GM19372 (cell line): ENCODE results near the gene DAPK2.
A peak's percentile ranks its signal among the peaks of the same experiment; 100 is the strongest.

ENCODE experiments used
- ATAC-seq: cut with Tn5 transposase; IDR thresholded peaks from one replicate; pipeline ENCODE4 v1.9.1; 2021; ENCODE audit warnings: mild to moderate bottlenecking, low read depth, moderate library complexity; ENCODE audit not compliant: unreplicated experiment

Gene DAPK2

DNA sequence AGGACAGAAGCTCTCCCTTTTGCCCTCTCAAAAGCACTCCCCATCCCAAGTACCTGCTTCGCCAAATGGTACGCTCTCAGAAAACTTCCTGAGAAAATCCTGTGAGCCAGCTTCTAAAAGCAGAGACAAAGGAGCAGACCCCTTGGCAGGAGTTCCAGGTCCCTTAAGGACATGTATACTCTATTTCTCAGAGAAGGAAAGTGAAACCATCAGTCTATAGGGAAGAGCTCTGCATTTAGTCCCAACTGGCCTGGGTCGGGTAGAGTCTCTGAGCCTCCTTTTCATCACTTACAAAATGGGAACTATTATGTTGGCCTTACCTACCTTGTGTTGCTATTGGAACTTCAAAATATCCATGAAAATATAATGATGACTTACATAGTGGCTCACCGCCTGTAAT, 19.7 kb downstream of the DAPK2 start:
- no peak for ATAC-seq

DNA sequence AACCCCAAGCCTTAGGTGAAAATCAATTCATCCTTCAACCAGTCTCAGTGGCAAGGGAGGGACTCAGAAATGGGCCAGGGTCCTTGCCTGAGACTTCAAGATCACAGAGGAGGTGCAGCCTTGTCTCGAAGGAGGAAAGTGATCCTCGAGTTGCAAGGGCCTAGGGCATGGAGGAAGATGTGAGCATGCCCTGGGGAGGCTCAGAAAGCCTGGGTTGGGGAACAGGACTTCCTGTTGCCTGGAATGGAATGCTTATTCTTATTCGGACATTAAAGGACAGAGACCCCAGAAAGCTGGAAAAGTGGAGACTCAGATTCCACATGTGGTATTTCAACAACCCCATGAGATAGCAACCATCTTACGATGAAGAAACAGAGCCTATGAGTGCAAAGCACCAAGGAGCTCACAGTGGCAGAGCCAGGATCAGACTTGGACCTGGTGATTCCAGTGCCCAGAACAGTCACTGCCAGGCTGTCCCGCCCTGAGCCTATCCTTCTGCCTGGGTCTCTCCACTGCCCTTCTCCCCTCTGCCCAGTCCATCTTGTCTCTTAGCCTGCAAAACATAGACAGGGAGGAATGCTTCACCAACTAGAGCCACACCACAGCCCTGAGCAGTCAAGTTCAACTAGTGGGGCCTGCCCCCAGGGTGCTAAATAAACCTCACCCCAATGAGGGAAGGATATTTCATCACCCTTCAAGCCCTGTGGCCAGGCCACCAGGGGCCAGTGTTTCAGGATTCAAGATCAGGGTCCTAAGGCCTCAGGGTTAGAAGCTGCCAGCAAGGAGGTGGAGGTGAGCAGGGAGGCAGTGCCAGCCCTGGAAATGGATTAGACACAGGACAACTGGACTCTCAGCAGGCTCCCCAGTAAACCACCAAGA, 21.9 kb downstream of the DAPK2 start:
- no peak for ATAC-seq

DNA sequence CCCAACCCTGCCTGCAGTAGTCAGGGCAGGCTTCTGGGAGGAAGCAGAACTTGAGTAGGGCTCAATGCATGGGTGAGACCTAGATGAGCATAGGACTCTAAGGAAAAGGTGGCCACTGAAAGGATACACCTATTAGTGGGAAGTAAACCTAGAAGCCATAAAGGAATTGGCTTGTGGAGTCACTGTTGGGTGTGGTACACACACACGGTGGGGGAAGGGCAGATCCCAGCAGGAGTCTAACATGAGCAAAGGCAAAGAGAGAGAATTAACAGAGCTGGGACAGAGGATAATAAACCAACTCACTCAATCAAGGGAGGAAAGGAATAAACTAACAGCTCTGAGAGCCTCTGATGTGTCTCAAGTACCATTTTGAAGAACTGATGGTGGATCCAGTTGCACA, 23.1 kb downstream of the DAPK2 start:
- ATAC-seq: no peak

DNA sequence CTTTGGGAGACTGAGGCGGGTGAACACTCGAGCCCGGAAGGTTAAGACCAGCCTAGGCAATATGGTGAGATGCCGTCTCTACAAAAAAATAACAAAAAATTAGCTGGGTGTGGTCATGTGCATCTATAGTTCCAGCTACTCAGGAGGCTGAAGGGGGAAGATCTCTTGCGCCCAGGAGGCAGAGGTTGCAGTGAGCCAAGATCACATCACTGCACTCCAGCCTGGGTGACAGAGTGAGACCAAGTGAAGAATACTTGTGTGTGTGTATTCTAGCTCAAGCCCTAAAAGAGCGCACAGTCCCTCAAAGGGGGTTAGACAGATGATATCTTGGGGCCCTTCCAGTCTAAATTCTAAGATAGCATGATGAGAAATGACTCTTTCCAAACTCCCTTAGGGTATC, 23.7 kb downstream of the DAPK2 start:
- no peak for ATAC-seq

DNA sequence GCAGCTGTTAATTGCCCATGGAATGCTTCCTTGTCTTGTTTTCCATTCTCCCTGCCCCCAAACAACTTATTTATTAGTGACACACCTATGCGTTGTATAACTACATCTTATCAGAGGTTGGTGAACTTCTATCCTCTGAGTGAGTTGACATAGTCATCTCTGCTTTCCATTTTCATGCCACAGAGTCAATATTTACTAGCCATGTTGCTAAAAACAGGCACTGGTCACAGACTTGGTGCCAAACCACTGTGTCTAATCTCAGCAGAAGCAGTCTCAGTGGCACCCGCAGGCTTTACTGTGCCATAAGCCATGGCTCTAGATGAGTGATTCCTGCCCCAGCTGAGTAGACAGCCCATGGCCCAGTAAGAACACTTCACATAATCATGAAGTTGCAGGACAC, 26.5 kb downstream of the DAPK2 start:
- ATAC-seq: no peak

DNA sequence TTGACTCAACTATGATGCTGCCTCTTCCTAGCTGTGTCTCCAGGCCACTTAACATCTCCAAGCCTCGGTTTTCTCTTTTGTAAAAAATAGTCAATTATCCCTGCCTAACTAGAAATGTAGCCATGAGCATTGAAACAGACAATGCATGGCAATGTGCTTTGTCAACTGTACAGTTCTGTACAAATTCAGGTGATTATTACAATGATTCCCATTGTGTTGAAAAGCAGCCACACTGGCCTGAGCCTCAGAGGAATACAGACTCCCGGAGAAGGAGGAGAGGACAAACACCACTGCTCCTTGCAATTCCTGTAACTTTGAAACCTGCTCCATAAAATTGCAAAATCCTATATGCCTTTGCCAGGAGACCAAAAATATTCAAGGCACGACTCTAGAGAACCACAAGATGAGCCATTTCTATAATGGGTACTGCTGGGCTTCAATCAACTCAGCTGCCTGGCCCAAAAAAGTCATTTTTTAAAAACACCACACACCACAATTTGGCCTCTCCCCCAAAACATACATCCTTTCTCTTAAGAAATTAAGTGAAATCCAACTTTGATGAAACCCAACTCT, 28.6 kb downstream of the DAPK2 start:
- no peak for ATAC-seq

DNA sequence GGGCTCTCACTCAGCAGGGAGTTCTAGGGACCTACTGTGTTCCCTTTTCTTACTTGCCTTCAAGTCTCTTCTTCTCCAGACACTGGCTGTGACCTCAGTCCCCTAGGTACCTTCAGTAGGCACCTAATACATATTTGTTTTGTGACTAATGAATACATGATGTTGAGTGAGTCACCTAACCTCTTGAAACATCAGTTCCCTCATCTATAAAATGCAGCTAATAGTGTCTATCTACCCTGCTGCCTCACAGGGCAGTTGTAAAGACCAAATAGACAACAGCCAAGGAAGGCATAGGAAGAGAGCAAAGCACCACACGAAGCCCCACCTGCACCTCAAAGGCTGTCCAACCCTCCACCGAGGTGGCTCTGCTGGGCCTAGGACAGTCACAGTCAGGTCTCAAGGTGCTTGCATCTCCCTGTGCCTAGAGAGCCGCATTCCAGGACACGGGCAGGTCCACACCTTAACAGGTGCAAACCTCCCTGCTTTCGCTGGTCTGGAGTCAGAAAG, 29.1 kb downstream of the DAPK2 start:
- no peak for ATAC-seq

DNA sequence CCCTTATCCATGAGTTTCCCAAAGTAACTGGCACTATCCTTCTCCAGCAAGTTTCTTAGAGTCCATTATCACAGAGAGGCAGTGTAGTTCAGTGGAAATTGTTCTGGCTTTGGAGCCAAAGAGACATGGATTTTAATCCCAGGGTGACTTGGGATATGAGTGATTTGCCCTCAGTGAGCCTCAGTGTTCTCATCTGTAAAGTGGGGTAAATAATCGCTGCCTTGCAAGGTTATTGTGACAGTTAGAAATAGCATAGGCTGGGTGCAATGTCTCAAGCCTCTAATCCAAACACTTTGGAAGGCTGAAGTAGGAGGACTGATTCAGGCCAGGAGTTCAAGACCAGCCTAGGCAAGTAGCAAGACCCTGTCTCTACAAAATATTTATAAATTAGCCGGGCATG, 30.0 kb downstream of the DAPK2 start:
- no peak for ATAC-seq

DNA sequence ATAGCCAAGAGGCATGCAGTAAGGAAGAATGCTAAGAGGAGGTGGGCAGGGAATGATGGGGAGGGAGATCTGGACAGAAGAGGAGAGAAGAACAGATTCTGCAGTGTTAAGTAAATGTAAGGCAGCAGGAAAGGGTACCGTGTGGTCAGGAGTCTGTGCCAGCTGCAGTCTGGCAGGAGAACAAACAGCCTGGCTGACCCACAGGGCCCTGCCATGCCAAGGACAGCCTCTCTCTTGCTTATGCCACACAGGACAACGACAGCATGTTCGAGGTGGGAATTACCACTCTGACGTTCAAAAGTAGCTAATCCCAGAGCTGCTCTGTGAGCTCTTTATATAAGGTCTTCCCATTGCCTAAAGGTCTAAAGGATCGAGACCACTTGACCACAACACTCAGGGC, 31.3 kb downstream of the DAPK2 start:
- no peak for ATAC-seq

DNA sequence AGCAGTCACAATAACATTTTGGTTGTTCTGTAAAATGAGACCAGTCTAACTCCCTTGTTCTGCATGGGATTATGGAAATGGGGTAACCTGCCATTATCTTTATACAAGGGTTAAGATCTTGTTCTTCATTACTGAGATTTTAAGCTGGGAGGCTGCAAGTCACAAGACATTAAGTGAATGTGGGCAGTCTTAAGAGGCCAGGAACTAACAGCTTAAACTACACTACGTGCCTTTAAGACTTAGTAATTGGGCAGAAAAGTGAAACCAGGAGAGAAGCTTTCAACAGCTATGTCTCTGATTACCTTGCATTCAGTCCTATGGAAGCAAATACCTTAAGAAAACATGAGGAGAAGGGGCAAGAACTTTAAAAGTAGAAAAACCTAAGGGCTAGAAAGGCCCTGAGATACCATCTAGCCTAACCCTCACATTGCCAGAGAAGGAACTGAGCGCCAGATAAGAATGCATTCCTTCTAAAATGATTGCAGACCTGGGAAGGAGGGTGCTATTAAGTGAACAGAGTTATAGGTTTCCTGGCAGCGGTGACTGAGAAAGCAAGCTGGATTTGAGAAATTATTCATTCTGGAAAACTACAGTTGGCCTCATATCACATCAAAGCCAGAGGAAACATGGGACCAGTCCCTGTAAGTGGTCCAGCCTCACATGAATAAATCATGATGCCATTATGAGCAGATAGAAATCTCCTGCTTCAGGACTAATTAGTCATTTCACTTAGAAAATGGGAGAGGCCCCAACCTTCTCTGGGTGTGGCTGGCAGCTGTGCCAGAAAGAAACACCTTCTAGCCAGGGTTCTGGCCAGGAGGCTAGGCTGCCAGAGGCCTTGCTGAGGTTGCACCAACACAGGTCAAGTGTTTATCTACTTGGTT, 32.9 kb downstream of the DAPK2 start:
- no peak for ATAC-seq

DNA sequence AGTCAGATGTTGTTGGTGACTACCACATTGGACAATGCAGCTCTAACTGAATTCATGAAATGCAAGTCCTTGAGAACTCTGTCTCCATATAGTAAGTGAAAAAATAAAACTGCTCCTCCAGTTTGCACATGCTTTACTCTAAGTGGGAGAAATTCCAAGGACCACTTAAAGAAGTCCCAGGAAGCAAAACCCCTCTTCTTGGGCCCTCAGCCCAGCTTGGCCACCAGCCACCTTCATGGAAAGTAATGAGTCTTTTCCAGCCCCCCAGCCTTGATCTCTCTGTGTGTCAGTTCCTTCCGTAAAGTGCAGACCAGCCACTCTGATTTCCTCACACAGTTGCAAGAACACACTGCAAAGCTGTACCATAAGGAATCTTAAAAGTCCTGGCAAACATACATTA, 34.5 kb downstream of the DAPK2 start:
- ATAC-seq: no peak

DNA sequence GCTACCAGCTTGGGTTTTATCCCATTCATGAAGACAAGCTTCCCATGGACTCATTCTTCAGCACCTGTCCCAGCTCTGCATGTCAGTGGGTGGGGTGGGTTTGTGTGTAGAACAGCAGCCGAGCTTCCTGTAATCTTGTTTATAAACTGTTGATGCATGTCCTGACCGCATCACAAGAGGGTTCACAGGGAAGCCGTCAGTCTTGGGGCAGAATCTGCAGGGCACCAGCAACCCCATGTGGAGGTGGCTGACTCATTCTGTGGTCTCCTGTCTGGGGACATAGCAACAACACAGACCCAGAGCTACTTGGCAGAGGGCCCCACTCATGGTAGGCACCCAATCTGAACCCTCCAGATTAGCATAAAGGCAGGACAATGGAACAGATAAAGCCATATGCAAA, 35.6 kb downstream of the DAPK2 start:
- ATAC-seq: peak; percentile 80

DNA sequence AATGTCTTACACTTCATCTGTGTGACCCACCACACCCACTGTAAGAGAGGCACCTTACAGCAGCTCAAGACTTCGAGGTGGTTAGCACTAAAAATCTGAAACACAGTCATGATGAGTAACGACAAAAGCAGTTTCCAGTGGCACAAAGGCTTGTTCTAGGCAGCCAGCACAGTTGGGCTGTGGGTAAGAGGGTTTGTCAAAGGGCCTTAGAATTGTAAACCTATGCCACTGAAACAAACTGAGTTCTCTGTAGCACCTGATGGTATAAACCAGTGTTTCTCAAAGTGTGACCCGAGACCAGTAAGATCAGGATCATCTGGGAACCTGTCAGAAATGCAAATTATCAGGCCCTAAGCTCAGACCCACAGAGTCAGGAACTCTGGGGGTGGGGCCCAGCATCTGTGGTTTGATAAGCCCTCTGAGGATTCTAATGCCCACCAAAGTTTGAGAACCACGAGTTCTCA, 36.5 kb downstream of the DAPK2 start:
- no peak for ATAC-seq

DNA sequence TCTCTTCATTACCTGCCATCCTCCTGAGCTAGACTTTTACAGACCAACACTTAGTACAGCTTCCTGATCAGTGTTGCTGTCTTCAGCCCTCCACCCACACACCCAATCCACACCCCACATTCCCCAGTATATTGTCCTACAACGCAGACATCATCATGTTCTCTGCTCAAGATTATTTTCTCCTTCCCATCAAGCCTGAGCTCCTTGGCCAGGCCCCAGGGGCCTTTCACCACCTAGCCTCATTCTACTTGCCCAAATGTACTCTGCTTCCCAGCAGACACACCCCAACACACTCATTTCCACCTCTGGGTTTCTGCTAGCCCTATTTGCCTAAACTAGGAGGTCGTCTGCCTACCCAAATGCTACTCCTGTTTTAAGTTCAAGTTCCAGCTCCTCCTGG, 37.0 kb downstream of the DAPK2 start:
- ATAC-seq: no peak

DNA sequence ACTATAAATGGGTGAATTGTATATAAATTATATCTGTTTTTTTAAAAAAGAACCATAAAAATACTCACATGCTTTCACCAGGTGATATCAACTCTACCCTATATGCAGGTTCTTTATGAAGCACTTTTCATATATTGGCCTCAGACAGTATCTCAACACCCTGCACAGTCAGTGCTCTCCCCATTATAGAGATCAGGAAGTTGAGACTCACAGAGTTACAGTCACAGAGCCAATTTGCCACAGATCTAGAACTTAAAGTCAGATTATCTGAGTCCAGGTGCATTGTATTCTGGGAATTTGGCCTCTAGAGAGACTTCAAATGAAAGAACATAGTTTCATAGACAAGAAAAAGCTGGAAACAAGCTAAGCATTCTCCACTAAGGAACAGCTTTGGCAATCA, 38.1 kb downstream of the DAPK2 start:
- no peak for ATAC-seq

DNA sequence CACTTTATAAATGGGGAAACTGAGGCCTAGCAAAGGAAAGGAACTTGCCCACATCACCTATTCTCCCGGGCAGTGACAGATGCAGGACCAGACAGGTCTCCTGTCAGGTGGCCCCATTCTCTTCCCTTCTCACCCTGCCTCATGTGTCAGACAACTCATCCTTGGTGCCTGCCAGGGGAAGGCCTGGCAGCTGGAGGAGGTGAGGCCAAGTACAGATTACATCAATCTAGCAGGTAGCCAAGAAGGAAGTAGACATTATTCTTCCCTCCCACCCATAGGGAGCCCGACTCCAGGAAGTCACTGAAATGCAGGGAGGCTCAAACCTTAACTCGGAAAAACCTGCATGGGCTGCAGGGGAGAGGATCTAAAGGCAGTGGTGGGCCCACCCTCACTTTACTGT, 39.6 kb downstream of the DAPK2 start:
- no peak for ATAC-seq

DNA sequence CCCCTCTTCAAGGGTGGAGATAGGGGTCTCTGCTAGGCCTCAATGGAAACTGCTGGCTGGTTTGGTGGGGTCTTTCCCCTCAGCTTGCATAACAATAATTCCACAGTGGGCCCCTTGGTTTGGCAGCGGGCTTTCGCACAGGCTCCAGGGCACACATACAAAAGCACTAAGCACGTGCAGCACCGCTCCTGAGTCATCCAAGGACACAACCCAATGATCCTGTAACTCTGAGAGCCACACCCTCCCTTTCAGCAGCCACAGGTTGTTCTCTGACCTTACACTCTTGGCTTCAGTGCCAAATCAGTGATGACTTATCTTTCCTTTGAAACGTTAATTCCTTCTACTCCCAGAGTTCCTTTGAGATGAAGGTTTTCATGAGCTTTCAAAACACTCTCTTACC, 41.7 kb downstream of the DAPK2 start:
- ATAC-seq: no peak

DNA sequence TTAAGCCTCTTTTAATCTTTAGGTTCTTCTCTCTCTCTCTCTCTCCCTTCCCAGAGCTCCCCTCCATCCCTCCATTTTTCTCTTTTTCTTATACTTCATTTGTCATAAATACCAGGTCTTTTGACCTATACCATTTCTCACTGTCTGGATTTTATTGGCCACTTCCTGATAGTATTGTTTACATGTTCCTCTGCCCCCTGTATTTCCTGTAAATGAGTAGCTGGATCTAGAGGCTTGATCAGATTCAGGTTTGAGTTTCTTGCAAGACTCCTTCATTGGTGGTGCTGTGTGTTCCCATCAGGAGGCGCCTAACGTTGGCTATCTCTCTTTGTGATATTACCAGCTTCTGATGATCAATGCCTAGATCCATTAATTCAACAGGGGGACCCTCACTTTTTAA, 42.2 kb downstream of the DAPK2 start:
- no peak for ATAC-seq

DNA sequence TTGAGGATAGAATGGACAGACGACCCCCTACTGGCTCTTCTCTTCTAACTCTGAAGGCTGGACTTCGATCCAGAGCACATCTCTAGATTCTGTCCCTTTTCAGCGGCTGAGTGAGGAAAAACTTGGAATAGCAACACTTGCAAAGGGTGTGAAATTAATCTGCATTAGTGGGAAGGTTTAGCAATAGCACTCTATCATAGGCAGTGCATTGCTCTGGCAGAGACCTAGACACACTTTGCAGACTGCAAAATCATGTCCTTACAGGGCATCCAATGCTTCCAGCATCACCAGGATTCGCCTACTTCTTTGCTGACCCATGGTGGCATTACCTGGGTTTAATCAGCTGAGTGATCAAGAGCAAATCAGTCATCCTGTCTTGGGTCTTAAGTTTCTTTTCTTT, 43.1 kb downstream of the DAPK2 start:
- ATAC-seq: no peak

DNA sequence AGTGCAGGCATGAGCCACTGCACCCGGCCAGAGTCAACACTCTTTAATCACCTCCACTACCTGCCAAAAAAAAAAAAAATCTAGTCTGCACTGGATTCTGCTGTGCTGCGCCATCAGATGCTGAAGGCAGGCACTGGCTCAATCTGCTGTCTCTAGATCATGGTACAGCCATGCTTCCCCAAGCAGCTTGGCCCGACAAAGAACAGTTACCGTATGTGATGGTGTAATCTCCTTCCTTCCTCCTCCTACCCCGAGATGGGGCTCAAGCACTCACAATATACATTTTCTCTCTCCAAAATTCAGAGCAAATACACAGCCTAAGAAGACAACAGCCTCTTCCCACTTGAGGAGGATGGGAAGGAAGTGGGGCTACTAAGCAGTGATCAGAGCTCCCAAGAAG, 45.1 kb downstream of the DAPK2 start:
- ATAC-seq: no peak
